ENCODE results near the gene TMEM203.

The TMEM203 gene

DNA sequence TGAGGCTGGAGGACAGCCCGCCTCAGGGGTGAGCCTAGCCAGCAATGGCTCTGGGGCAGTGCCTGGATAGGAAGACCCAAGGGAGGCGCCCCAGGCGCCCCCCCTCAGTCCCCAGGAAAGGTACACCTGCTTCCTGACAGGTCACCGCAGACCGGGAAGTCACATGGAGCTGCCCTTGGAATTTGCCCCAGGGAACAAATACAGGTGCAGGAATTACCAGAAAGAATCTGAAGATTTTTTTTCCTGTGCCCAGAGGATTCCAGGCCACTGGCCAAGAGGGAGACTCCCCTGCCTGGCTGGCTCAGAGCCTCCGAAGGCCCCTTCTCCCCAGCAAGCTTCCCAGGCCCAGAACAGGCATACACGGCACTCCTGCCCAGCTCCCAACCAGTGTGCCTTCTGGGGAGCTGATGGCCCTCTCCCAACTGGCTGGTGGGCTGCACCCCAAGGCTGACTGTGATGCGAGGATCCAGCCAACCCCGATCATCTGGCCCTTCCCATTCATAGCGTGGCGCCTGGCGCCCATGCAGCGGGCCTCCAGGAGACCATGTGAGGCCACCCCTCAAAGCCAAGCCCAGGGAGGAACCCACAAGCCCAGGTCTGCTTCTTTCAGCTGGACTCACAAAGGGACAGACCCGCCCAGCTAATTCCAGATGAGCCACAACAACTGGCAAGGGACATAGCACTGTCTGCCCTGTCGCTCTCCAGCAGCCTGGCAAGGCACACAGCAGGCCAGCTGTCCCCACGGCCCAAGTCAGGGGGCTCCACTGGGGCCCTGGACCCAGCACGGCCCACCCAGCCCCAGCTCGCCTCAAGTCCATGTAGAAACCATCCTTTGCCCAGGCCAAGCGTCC, 7.2 kb downstream of the TMEM203 start:
- DNase-seq (ENCODE audit: low read depth), result no peak

DNA sequence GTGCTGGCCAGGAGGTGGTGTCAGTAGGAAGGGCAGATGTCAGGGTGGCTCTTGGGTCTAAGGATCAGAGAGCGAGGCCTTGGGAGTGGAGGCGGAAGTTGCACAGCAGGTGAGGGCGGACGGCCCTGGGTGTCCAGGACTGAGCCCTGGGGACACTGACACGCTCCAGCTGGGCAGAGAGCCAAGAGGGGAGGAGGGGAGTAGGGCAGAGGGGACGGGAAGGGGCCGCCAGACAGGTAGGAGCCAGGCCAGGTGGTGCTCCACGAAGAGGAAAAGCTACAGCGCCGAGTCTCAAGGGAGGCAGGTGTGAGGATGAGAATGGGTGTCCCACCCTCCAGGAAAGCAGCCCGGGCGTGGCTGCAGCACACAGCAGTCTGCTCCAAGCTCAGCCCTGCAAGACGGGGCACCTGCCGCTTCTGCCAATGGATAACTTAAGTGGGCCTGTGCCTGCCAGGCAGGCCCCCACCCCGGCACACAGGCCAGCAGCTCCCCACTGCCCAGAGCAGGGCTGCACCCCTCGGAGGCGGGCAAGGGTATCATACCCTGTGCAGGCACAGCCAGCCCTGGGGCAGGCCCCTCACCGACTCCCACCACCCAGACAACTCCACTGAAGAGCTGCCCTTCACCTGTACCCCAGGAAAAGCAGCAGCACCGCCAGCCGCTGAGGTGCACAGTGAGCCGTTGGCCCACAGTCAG, 9.8 kb downstream of the TMEM203 start:
- DNase-seq (ENCODE audit: low read depth), result no peak

DNA sequence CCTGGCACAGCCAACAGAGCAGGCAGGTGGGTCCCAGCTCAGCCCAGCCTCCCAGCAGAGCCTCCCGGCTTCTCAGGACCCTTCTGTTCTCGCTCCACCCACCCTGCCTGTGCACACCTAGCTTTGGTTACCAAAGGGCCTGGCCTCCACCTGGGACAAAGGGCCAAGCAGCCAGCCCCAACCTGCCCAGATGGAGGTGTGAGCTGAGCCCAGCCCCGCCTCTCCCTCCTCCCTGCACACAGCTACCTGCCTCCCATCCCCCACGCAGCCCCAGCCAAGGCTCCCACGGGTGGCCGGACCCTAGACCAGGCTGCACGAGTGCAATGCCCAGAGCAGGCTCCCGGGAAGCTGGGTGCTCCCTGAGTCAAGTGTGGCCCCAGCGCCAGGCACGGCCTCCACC, 10.5 kb downstream of the TMEM203 start:
- DNase-seq (ENCODE audit: low read depth), result no peak

DNA sequence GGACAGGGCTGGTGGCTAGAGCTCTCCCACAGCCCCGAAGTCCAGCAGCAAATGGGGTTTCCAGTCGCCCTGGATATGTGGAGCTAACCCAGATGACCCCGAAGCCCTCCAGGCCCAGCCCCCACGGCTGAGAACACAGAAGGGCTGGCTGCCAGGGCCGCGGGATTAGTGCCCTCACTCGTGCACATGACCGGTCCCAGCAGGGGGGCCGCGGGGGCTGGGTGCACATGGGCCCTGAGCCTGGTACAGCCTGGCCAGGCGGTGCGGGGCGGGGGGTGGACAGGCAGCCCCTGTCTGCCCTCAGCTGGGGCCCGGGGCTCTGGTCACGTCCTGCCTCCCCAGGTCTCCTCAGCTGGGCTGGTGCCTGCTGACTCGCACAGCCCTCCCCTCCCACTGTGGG, 11.1 kb downstream of the TMEM203 start:
- DNase-seq (ENCODE audit: low read depth), result no peak

DNA sequence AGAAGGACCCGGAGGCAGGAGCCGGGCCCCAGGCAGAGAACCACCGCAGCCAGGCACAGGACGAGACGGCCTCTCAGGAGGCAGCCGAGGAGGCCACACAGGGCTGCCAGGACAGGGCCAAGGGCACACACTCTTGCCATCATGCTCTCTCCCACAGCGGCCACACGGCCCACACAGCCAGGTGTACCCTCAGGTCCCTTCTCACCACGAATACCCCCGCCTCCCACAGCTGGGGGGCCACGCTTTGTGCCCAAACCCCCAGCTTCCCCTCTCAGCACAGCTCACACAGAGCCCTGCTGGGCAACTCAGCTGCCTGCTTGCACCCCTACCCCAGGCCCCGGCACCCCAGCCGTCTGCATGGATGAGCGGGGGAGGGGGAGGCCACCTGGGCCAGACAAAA, 11.7 kb downstream of the TMEM203 start:
- no peak for DNase-seq (ENCODE audit: low read depth)

DNA sequence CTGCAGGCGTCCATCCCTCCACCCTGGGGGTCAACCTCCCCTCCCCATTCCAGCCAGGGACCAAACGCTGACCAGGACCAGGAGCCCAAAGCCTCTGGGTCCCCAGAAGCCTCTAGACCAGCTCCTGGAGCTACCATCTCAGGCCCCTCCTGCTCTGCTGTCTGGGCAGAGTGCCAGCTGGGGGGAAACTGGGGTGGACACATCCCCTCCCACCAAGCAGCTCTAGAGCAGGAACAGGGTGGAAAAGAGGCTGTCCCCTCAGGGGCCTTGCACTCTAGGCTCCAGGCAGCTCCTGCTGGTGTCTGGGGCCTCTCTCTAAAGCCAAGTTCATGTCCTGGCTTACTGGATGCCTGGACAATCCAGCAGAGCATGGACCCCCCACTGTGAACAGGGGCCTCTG, 12.6 kb downstream of the TMEM203 start:
- DNase-seq (ENCODE audit: low read depth), result no peak

DNA sequence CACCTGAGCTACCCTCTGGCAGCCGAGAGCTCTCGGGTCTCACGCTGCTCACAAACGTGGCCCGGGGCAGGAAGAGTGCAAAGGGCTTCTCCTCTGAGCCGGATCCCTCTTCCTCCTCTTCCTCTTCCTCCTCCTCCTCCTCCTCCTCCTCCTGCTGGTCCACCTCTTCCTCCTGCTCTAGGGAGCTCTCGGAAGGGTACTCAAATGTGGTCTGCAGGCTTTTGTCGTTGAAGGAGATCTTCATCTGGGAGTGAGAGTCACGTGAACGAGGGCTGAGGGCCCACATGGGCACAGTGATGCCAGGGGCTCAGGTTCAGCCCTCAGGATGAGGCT, 13.0 kb downstream of the TMEM203 start:
- DNase-seq (ENCODE audit: low read depth), result no peak

DNA sequence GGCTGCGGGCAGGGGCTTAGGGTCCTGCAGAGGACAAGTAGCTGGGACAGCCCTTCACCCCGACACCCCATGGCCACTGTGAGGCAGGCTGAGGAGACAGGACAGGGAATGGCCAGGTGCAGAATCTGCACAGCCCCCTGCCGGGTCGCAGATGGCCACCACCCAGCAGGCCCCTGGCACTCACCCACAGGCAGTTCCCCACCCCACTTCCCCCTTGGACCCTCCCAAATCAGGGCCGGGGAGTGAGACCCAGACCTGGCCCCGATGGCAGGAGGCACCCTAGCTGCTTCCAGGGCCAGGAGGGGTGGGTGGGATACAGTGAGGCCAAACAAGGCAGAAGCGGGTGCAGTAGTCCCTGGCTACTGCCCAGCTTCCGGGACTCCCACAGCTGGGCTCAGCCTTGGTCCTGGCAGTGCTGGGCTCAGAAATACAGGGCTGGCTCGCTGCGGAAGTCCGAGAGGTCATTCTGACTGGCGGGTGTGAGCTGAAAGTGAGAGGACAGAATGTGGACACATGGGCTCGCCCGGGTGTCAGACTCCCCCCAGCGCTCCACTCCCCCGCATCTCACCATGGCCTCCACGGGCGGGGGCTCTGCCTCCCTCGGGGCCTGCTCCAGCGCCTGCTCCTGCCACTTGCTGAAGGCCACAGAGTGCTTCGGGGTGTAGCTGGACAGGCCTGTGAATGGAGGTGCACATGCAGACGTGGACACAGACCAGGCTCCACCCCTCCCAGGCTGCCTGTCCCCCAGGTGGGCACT, 13.6 kb downstream of the TMEM203 start:
- no peak for DNase-seq (ENCODE audit: low read depth)

DNA sequence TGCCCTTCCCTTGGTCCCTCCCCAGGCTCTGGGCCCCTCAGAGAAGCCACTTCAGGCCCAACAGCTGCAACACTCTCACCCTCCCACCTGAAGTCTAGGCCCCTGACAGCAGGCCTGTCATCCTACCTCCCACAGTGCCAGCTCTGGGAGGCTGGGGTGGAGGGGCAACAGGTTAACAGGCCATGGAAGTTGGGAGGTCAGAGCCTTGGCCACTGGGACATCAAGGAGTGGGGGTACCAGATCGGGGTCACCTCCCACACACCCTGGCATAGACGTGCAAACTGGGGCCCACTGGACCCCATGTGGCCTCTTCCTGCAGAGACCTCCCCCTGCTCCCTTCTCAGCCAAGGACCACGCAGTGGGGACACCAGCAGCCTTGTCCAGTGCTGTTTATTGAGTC, 14.2 kb downstream of the TMEM203 start:
- DNase-seq (ENCODE audit: low read depth), result no peak

DNA sequence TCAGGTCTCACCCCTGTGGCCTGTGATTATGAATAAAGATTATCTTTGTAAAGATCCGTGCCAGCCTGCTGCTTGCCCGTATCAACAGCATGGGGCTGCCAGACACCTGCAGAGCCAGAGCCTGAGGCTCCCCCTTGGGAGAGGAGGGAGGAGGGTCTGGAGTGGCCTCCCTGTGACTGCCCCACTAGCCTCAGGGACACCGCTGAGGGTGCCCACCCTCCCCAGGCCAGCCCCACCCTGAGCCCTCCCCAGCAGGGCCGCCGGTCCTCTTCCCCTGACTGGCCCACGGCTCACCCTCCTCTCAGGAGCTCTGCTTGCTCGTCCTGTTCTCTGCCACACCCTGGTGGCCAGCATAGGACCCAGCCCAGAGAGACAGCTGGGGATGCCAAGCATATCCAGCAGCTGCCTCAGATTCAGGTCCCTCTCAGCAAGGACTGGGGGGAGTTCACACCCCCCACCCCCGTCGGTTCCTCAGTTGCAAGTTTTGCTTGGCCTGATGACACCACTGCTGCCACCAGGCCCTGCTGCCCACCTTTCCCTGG, 15.1 kb downstream of the TMEM203 start:
- DNase-seq (ENCODE audit: low read depth), result no peak

DNA sequence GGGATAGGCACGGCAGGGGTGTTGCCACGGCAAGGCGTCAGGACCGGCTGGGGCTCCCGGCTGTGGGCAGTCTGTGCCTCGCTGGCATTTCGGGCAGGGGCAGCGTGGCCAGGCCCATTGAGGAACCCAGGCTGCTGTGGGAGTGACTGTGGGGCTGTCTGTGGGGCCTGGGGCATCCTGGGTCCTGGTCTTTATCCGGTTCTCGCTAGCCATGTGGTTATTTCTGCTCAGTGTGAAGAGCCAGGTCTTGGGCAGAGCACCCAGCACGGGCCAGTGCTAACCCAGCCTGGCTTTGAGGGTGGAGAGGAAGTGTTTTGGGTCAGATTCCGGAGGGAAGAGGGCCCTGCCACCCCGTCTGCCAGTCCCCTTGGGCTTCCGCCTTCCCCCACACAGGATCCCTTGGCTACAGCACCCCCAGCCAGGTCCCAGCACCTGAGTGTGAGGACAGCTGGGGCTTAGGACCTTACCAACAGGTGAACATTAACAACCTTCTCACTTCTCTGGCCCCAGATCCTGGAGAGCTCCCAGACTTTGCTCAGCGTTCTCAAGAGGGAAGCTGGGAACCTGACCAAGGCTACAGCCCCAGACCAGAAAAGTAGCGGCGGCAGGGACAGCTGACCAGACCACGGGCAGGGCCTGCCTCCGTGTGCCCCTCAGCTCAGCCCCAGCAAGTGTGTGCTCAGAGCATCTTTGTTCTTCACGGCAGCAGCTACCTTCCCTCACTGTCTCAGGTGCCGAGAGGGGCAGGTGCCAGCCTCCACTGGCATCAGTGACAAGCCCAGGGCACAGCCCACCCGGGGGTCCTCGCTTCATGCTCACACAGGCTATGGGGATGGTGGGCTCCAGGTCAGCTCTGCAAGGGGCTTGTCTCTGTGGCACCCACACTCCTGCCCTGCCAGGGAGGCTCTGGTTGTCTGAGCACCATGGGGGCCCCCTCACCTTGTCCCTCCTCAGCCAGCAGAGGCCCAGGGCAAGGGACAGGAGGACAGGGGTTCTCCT, 15.9 kb downstream of the TMEM203 start:
- no peak for DNase-seq (ENCODE audit: low read depth)

DNA sequence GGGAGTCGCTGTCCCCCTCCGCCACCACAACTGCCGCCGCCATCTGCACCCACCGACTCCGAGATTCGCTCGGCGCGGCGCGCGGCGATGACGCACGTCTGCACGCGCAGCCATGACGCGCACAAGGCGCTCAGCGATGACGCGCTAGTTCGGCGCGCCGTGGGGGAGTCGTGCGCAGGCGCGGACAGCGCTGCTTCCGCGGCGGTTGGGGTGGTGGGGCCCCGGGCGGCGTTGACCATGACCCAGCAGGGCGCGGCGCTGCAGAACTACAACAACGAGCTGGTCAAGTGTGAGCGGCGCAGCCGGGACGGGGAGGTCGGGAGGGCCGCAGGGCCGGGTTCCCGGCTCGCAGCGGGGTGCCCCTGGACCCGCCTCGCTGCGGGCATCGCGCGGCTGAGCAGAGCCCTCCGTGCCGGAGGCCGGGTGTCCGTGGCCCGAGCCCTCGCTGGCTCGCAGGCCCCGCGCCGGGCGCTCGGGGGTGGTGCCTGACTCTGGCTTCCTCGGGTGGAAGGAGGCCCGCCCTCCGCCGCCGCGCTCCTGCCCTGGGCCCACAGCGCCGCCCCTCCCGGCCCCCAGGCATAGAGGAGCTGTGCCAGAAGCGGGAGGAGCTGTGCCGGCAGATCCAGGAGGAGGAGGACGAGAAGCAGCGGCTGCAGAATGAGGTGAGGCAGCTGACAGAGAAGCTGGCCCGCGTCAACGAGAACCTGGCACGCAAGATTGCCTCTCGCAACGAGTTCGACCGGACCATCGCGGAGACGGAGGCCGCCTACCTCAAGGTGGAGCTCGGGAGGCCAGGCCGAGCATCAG, 16.8 kb downstream of the TMEM203 start, which contains the start of the genes ANAPC2 and SSNA1:
Gene ANAPC2, minus strand, starts transcription at position 71 of the 807 bp plus-strand sequence. Its CDS starts 28 bp downstream, at position 43.
Gene SSNA1, plus strand, starts transcription at position 187 of the 807 bp plus-strand sequence. Its CDS starts 51 bp downstream, at position 238.
- peak; percentile 87 for DNase-seq (ENCODE audit: low read depth)

DNA sequence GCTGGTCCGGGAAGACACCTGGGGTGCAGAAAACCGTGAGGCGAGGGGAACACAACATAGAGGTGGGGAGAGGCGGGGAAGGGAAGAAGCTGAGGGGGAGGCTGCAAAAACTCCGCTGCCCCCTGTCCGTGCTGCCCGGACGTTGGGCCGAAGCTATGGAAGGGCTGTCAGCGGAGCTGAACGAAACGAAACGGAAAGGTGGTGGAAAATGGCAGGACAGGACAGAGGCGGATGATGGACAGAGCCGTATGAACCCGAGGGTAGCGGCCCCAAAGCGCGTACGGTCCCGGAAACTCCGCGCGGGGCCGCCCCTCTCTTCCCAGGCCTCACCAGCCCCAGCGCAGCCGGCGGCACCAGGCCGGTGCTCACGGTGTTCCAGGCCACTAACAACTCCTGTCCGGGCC, 17.4 kb downstream of the TMEM203 start:
- no peak for DNase-seq (ENCODE audit: low read depth)

DNA sequence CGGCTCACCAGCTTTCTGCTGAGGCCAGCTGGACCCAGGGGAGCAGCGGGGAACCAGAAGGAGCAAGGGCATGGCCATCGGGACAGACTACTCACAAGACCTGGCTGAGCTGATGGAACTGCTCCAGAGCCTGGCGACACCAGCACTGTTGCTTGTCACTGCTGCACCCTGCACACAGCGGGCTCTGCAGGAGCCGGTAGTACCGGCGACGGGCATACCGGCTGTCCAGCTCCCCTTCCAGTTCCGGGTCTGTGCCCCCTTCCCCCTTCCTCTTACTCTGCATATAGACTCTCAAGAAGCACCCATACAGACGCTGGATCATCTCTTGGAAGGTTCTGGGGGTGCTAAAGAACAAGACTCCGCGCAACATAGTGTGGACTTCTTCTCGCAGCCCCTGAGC, 18.1 kb downstream of the TMEM203 start:
- no peak for DNase-seq (ENCODE audit: low read depth)

DNA sequence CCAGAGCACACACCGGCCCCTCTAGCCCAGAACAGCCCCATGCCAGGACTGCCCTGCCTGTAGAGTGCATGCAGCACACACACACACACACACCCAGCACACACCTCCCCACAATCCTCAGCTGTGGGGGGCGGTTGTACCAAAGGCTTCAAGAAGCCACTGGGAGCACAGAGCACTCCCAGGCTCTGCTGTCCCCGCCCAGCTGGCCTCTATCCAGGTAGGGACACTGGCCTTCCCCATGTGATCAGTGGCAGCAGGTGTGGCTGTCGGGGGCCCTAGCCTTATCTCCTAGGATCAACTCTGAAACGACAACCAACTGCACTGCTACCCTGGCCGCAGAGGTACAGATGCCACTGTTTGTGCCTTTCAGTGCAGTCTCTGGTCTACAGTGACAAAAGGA, 19.1 kb downstream of the TMEM203 start:
- no peak for DNase-seq (ENCODE audit: low read depth)

DNA sequence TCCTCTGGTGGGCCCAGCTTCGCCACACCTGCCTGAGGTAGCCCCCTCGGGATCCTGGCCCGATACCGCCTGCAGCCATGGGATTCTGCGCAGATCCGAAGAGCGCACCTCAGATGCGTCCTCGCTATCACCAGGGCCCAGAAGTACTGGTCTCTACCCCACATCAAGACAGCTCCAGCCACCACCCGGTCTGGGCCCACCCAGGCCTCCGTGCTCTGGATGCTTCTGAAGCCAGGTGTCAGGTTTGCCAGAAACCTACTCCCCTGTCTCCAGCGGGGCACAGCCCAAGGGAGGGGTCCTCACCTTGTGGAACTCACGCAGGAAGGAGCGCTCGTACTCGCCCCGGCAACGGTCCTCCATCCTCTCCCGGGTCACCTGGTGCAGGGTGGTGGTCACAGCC, 19.5 kb downstream of the TMEM203 start:
- DNase-seq (ENCODE audit: low read depth), result no peak

DNA sequence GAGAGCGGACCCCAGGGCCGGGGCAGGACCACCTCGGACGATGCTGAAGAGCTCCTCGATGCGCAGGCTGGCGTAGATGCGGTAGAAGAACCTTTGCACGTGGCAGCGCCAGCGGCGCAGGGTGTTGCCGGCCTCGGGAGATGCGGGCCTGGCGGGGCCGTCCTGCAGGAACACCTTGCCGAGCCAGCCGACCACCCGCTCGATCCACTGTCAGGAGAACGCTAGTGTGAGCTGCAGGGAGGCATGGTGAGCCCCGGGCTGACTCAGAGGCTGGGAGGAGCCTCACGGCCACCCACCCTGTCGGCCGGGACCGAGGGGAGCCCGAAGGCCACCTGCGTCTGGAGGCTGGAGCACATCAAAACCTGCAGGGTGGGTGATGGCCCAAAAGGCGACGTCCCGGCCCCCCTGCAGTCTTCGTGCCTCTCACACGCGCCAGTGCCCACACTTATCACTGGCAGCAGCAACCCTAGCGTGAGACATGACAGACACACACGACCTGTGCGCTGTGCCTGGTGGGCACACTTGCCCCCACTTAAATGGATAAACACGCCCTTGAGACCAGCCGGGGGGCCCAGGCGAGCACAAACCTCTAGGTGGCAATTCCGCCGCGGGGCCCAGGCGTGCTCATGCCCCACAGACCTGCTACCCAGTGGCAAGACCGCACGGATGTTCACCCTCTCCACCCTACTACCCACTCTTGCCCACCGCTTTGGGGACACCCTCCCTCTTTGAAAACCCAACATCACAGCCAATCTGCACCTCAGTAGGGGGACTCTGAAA, 20.4 kb downstream of the TMEM203 start:
- no peak for DNase-seq (ENCODE audit: low read depth)

DNA sequence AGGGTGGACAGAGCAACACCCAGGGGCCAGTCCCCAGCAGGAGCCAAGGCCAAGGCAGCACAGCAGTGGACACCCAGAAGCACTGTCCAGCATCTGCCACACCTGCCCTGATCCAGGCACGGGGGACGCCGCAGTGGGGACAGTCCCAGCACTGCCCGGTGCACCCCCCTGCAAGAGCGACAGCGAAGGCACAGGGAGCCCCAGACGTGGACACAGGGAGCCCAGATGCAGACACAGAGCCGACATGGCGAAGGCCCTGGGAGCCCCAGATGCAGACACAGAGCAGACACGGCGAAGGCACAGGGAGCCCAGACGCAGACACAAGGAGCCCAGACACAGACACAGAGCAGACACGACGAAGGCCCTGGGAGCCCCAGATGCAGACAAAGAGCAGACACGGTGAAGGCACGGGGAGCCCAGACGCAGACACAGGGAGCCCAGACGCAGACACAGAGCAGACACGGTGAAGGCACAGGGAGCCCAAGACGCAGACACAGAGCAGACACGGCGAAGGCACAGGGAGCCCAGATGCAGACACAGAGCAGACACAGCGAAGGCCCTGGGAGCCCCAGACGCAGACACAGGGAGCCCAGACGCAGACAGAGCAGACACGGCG, 21.4 kb downstream of the TMEM203 start:
- DNase-seq (ENCODE audit: low read depth), result no peak

DNA sequence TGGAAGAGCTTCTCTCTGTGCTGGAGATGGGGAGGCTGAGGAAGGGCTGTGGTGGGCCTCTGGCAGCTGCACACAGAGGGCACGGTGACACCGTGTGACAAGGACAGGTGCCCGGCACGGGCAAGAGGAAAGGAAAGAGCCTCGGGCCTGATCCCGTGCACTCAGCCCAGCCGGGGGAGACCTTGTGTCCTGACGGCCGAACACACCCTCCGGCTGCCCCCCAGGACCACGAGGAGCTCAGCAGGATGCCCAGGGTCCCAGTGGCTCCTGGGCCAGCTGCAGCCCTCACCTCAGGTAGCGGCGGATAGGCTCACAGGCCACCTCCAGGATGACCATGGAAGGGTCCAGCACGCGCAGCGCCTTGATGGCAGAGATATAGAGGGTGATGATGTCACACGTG, 22.6 kb downstream of the TMEM203 start:
- DNase-seq (ENCODE audit: low read depth), result no peak

Data from T follicular helper cell (primary cell).